DMS153 treated with DMSO at 0.1 percent for 48 hours (cell line): ENCODE results near the gene ADAMTSL3.

Experiments
- DNase-seq: peaks from one replicate; lab custom pipeline; 2025; ENCODE audit not compliant: unreplicated experiment; lab: John Stamatoyannopoulos, UW

Gene ADAMTSL3

GRCh38 chr15:83871808-83872559 lies 218.1 kb downstream of the ADAMTSL3 start:
- DNase-seq = no peak

- no peak for DNase-seq
Measured at GRCh38 chr15:83873966-83874365, 220.0 kb downstream of the ADAMTSL3 start.

DNA sequence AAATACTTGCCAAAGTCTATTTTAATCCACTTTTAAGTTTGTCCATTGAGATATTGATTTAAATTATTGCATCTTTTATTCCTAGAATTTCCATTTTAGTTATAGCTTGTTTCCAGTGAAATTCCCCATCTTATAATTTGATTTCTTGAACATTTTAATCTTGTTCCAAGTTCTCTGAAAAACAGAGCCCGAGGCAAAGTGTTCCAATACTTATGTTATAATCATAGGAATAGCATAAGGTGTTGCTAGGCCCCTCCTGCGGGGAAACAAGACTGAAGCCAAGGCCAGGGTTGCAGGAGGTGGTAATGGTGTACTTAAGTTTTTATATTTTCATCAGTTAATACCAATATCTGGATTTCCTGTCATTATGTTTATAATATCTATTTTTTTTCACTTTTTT lies 226.6 kb downstream of the ADAMTSL3 start:
- no peak for DNase-seq

GRCh38 chr15:83881156-83881555 lies 227.2 kb downstream of the ADAMTSL3 start:
- DNase-seq = no peak

DNA sequence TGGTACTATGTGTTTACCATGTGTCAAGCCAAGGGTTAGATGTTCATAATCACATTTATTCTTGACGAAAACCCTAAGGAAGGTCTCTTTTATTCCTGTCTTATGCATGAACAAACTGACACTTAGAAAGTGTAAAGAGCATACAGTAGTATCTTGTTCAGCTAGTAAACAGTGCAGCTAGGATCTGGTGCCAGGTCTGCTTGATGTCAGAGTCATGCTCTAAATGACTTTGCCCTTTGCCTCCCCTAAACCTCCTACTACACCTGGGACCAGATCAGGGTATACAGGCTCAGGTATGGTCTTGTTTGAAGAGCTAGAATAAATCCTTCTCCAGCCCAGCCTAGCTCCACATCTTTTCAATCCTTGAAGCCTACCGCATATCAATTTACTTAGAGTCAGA lies 232.4 kb downstream of the ADAMTSL3 start:
- no peak for DNase-seq

- no peak for DNase-seq
Measured at GRCh38 chr15:83887404-83887803, 233.5 kb downstream of the ADAMTSL3 start.

GRCh38 chr15:83887961-83888360 lies 234.0 kb downstream of the ADAMTSL3 start:
- no peak for DNase-seq

- DNase-seq = no peak
Measured at GRCh38 chr15:83889995-83890394, 236.1 kb downstream of the ADAMTSL3 start.

GRCh38 chr15:83890587-83890986 lies 236.7 kb downstream of the ADAMTSL3 start:
- DNase-seq = no peak

GRCh38 chr15:83892498-83892897 lies 238.6 kb downstream of the ADAMTSL3 start:
- no peak for DNase-seq

- DNase-seq = no peak
Measured at GRCh38 chr15:83893308-83893707, 239.4 kb downstream of the ADAMTSL3 start.

GRCh38 chr15:83897037-83897436 lies 243.1 kb downstream of the ADAMTSL3 start:
- DNase-seq = no peak

DNA sequence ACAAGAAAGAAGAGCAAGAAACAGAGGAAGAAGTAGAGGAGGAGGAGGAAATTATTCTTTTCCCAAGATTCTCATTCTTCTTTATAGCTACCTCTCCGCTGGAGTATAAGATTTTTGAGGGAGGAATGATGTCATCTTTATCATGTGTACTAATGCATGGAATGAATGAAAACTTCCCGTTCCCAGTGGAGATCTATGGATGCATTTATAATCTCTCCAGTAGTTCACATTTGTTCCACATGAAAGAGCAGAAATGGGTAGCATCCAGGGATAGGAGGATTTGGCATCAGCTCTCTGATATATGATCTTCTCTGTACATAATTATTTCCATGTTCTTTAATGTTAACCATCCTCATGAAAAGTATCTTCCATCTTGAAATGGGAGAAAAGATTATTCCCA lies 244.4 kb downstream of the ADAMTSL3 start:
- no peak for DNase-seq

- DNase-seq = no peak
Measured at GRCh38 chr15:83899670-83900069, 245.7 kb downstream of the ADAMTSL3 start.

- DNase-seq = no peak
Measured at GRCh38 chr15:83904107-83905040, 250.5 kb downstream of the ADAMTSL3 start.

- no peak for DNase-seq
Measured at GRCh38 chr15:83905556-83906273, 251.8 kb downstream of the ADAMTSL3 start.

- DNase-seq = no peak
Measured at GRCh38 chr15:83911345-83911744, 257.4 kb downstream of the ADAMTSL3 start.

DNA sequence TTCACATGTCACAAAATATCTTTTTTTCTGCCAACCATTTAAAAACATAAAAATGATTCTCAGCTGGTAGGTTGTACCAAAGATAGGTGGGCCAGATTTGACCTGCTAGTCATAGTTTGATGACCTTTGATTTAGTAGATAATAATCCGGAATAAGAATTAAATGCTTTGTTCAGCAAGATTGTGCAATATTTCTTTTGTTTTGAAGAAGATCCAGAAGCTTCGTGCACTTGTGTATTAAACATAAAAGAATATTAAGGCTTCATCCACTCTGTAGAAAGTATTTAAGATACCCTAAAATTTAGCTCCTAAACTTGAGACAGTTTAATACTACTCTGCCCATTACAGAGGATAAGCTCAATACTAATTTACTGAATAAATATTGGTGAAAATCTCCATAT lies 258.4 kb downstream of the ADAMTSL3 start:
- no peak for DNase-seq

DNA sequence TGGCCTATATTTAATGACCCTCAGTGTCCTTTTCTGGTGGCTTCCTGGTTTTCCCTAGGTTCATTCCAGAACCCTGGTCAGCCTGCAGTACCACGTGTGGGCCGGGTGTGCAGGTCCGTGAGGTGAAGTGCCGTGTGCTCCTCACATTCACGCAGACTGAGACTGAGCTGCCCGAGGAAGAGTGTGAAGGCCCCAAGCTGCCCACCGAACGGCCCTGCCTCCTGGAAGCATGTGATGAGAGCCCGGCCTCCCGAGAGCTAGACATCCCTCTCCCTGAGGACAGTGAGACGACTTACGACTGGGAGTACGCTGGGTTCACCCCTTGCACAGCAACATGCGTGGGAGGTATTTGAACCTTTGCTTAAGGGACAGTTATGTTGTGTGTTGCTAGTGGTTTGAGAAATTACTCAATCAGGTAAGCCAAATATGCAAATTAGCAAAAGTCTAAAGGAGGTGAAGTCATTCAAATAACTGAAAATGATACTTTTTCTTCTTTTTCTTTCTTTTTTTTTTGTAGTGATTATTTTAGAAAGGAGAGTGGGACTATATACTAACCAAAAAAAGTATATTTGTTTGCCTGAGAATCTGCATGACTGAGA lies 259.2 kb downstream of the ADAMTSL3 start:
- DNase-seq = no peak

DNA sequence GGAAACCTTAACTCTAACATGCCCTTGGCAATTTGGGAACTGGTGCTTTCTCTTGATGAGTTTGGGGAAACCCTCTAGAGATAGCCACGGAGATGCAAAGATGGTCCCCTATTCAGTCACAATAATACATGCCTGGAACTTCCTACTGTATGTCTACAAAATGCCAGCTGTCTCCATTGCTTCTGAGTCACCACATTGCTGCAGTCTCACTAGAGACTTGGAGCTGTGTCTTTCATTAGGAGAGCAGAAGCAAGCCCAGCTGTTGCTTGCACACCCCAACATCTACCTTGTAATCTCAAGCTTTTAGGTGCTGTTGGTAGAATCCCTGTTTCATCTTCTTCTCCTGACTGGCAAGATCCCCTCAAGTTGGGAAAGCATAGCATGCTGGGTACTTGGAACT lies 261.0 kb downstream of the ADAMTSL3 start:
- no peak for DNase-seq

DNA sequence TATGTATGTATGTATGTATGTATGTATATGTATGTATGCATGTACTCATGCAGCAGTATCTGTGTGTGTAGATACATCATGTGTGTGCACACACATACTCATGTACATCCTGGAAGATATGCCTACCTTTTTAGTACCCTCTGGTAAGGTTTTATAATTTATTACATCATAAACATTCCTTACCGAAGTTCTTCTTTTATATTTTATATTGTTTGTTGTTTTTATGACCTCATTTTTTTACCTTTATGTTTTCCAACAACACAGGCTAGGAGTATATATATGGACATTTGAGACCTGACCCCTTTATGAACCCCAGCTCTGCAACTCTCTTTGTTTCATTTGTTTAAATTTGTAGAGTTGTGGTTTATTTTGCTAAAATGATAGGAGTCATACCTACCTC lies 263.5 kb downstream of the ADAMTSL3 start:
- DNase-seq = no peak
